ENCODE measurements around the gene B9D2. TPM values are rescaled to one million over a fixed set of nuclear protein-coding genes. Genes with fewer than 3 reads are reported as not detected.

B9D2 gene
- total RNA-seq, 2 donors from 2014 or later: 6.4 to 7.7 TPM

- Mint-ChIP-seq H3K9me3 (peaks cover 0 to 2% of the 10 kb centered on the region in 2 donors), H3K27ac (no peak overlapping the region), H3K4me3 (no peak overlapping the region), H3K4me1 (ENCODE audit: low read depth) (peaks cover 32% of the 10 kb centered on the region), H3K36me3 (ENCODE audit: insufficient read depth in 2 of 2) (peaks cover 13 to 41% of the 10 kb centered on the region in 2 donors), H3K27me3 (ENCODE audit: low read depth) (no peaks in the 10 kb centered on the region)
- no peak for DNase-seq
- no peak for ATAC-seq (replicated peaks in 1 of 2)
Observed at GRCh38 chr19:41344162-41344561, 19.8 kb downstream of the B9D2 start.

DNA sequence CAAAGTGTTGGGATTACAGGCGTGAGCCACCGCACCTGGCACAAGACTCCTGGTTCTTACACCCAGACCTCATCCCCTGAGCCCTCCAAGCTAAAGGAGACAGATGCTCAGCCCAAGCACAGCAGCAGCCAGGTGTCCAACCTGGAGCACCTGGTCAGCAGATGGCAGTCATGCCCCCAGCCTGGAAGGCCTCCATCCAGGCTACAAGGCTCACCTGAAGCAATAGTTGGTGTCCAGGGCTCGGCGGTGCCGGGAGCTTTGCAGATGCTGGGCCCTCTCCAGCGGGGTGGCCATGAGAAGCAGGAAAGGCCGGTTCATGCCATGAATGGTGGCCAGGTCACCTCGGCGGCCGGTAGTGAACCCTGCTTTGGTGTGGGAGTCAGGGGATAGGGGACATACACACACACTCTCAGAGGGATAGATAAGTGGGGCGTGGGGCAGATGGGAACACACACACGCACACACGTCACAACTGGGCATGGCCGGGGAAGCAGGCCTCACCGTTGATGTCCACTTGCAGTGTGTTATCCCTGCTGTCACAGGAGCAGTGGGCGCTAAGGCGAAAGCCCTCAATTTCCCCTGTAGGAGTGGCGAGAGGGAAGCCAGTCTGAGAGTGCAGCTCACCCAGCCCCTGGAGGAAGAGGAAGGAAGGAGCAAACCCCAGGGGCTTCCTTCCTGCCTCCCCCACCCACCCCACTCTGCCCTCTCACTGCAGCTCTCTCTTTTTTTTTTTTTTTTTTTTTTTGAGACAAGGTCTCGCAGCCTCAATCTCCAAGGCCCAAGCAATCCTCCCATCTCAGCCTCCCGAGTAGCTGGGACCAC lies 22.1 kb downstream of the B9D2 start:
- peaks cover 27% of the 10 kb centered on the region for H3K4me1 Mint-ChIP-seq (ENCODE audit: low read depth)
- peaks cover 5 to 33% of the 10 kb centered on the region in 2 donors for H3K36me3 Mint-ChIP-seq (ENCODE audit: insufficient read depth in 2 of 2)
- H3K27me3 Mint-ChIP-seq (ENCODE audit: low read depth): no peaks in the 10 kb centered on the region
- H3K4me3 Mint-ChIP-seq: no peak overlapping the region
- H3K27ac Mint-ChIP-seq: peak overlapping the region; percentile 51
- peak in 1 of 2 donors; percentile 13 for ATAC-seq (replicated peaks in 1 of 2)
- no peaks in the 10 kb centered on the region for H3K9me3 Mint-ChIP-seq
- DNase-seq: no peak

DNA sequence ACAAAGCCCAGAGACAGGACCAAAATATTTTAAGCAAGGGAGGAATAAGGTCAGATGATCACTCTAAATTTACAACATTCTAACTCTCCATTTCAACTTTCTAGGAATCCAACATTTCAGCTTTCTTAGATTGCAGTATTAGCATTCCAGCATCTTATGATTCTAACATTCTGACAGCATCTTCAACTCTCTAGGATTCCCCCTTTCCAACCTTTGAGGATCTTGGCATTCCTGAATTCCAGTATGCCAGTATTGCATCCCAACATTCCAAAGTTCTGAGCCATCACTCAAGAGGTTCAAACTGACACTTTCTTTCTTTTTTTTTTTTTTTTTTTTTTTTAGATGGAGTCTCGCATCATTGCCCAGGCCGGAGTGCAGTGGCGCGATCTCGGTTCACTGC lies 24.0 kb downstream of the B9D2 start:
- DNase-seq: no peak
- peaks cover 5 to 31% of the 10 kb centered on the region in 2 donors for H3K36me3 Mint-ChIP-seq (ENCODE audit: insufficient read depth in 2 of 2)
- H3K27me3 Mint-ChIP-seq (ENCODE audit: low read depth): no peaks in the 10 kb centered on the region
- peaks cover 28% of the 10 kb centered on the region for H3K4me1 Mint-ChIP-seq (ENCODE audit: low read depth)
- H3K9me3 Mint-ChIP-seq: no peaks in the 10 kb centered on the region
- ATAC-seq (replicated peaks in 1 of 2): no peak
- H3K27ac Mint-ChIP-seq: no peak overlapping the region
- H3K4me3 Mint-ChIP-seq: no peak overlapping the region

DNA sequence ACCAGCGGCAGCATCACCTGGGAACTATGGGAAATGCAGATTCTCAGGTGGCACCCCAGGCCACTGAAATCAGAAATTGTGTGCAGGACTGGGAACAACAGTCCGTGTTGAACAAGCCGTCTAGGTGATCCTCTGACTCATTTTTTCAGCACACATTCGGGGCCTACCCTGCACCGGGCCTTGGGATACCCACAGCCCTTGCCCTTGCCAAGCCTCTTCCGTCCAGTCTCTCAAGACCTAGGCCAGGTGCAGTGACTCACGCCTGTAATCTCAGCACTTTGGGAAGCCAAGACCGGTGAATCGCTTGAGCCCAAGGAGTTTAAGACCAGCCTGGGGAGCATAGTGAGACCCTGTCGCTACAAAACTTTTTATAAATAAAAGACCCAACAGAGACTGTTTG lies 28.5 kb downstream of the B9D2 start:
- Mint-ChIP-seq H3K27me3 (ENCODE audit: low read depth) (no peaks in the 10 kb centered on the region), H3K4me1 (ENCODE audit: low read depth) (peaks cover 39% of the 10 kb centered on the region), H3K9me3 (no peaks in the 10 kb centered on the region), H3K27ac (no peak overlapping the region), H3K4me3 (no peak overlapping the region), H3K36me3 (ENCODE audit: insufficient read depth in 2 of 2) (peaks cover 11 to 28% of the 10 kb centered on the region in 2 donors)
- DNase-seq (no peak), ATAC-seq (replicated peaks in 1 of 2) (no peak)

- H3K27ac Mint-ChIP-seq: peak overlapping the region; percentile 34
- no peaks in the 10 kb centered on the region for H3K9me3 Mint-ChIP-seq
- H3K4me3 Mint-ChIP-seq: no peak overlapping the region
- peaks cover 12 to 26% of the 10 kb centered on the region in 2 donors for H3K36me3 Mint-ChIP-seq (ENCODE audit: insufficient read depth in 2 of 2)
- DNase-seq (no peak), ATAC-seq (replicated peaks in 1 of 2) (no peak)
- peaks cover 42% of the 10 kb centered on the region for H3K4me1 Mint-ChIP-seq (ENCODE audit: low read depth)
- no peaks in the 10 kb centered on the region for H3K27me3 Mint-ChIP-seq (ENCODE audit: low read depth)
Observed at GRCh38 chr19:41334793-41335192, 29.2 kb downstream of the B9D2 start.

DNA sequence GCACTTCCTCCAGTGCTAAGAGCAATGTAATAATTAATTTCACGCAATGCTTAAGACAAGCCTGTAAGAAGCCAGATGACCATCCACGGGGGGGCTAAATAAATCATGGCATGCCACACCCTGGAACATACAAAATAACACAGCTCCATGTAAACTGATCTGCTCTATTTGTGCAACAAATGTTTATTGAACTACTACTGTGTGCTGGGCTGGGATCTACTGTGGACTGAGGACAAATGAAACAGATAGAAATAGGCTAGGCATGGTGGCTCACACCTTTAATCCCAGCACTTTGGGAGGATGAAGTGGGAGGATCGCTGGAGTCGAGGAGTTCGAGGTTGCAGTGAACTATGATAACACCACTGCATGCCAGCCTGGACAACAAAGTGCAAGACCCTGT lies 31.5 kb downstream of the B9D2 start:
- H3K36me3 Mint-ChIP-seq (ENCODE audit: insufficient read depth in 2 of 2): peaks cover 13 to 22% of the 10 kb centered on the region in 2 donors

DNA sequence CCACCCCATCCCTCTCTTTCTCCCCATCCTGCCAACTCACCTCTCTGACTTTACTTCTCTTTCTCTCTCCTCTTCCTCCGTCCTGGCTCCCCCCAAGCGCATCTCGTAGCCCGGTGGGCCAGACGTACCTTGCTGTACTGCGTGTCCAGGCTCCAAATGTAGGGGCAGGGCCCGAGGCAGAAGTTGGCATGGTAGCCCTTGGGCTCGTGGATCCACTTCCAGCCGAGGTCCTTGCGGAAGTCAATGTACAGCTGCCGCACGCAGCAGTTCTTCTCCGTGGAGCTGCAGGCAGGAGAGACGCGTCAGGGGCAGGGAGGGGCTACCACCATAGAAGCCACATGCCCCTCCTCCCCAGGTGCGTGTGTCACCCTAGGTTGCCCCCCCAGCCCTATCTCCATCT lies 31.9 kb downstream of the B9D2 start:
- Mint-ChIP-seq H3K4me1 (ENCODE audit: low read depth) (peaks cover 56% of the 10 kb centered on the region), H3K27ac (no peak overlapping the region), H3K9me3 (no peaks in the 10 kb centered on the region), H3K36me3 (ENCODE audit: insufficient read depth in 2 of 2) (peaks cover 13 to 22% of the 10 kb centered on the region in 2 donors), H3K4me3 (no peak overlapping the region), H3K27me3 (ENCODE audit: low read depth) (no peaks in the 10 kb centered on the region)
- ATAC-seq (replicated peaks in 1 of 2) (no peak), DNase-seq (no peak)

More for the DNA sequence above, 31.5 kb downstream of the B9D2 start:
- Mint-ChIP-seq H3K4me1 (ENCODE audit: low read depth) (peaks cover 55% of the 10 kb centered on the region), H3K27me3 (ENCODE audit: low read depth) (no peaks in the 10 kb centered on the region), H3K4me3 (no peak overlapping the region), H3K9me3 (no peaks in the 10 kb centered on the region), H3K27ac (no peak overlapping the region)
- ATAC-seq (replicated peaks in 1 of 2) (no peak), DNase-seq (no peak)

- ATAC-seq (replicated peaks in 1 of 2) (no peak), DNase-seq (no peak)
- Mint-ChIP-seq H3K27me3 (ENCODE audit: low read depth) (no peaks in the 10 kb centered on the region), H3K27ac (no peak overlapping the region), H3K36me3 (ENCODE audit: insufficient read depth in 2 of 2) (peaks cover 17 to 25% of the 10 kb centered on the region in 2 donors), H3K4me3 (no peak overlapping the region), H3K9me3 (no peaks in the 10 kb centered on the region), H3K4me1 (ENCODE audit: low read depth) (peaks cover 61% of the 10 kb centered on the region)
Observed at GRCh38 chr19:41330946-41331678, 32.8 kb downstream of the B9D2 start.

DNA sequence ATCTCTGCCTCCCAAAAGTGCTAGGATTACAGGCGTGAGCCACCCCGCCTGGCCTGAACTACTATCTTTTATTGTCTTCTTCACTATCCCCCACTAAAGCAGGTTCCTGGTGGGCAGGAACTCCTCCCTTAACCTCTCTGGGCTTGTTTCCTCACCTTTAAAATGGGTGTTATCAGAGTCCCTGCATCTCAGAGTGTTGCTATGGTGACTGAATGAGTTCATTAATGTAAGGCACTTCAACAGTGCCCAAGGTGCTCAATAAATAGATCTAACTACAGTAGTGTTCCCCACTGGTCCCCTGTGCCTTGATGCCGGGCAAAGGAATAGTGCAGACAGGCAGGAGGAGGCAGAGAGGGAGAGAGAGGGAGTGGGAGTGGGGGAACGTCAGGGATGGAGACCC lies 33.5 kb downstream of the B9D2 start:
- Mint-ChIP-seq H3K27ac (peak overlapping the region; percentile 17), H3K27me3 (ENCODE audit: low read depth) (no peaks in the 10 kb centered on the region), H3K36me3 (ENCODE audit: insufficient read depth in 2 of 2) (peaks cover 17 to 23% of the 10 kb centered on the region in 2 donors), H3K4me1 (ENCODE audit: low read depth) (peaks cover 62% of the 10 kb centered on the region), H3K9me3 (no peaks in the 10 kb centered on the region), H3K4me3 (peak overlapping the region in 1 of 2 donors; percentile 25)
- ATAC-seq (replicated peaks in 1 of 2) (no peak), DNase-seq (no peak)

GRCh38 chr19:41328842-41329225 lies 35.1 kb downstream of the B9D2 start:
- peak overlapping the region; percentile 81 for H3K4me3 Mint-ChIP-seq
- no peak for DNase-seq
- H3K9me3 Mint-ChIP-seq: no peaks in the 10 kb centered on the region
- H3K27ac Mint-ChIP-seq: no peak overlapping the region
- no peaks in the 10 kb centered on the region for H3K27me3 Mint-ChIP-seq (ENCODE audit: low read depth)
- ATAC-seq (replicated peaks in 1 of 2): no peak
- peaks cover 15 to 23% of the 10 kb centered on the region in 2 donors for H3K36me3 Mint-ChIP-seq (ENCODE audit: insufficient read depth in 2 of 2)
- H3K4me1 Mint-ChIP-seq (ENCODE audit: low read depth): peaks cover 68% of the 10 kb centered on the region

DNA sequence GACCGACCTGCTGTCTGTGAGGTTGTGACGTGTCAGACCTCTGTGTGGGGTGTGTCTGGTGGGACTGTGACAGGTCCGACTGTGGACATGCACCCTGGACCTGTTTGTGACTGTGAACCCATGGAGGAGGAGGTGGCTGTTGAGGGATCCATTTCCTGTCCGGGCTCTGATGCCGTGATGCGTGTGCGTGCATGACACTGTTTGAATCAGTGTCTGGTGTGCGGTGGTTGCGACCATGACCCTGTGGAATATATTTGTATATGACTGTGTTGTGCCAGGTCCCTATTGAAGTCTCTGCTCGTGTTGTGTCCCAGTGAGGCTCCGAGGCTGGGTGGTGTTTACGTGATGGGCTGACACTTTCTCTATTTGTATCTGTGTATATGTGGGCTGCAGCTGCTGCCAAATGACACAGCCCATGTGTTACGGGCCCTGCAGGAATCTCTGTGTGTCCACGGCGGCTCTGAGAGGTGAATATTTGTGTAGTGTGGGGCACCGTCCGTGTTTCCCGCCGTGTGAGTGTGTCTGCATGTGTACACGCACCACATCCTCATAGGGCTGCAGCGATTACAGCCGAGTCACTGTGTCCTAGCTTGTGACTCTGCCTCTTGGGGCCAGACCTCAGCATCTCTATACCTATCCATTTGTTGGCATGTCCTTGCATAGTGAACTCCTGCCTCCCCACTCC lies 35.6 kb downstream of the B9D2 start:
- Mint-ChIP-seq H3K27me3 (ENCODE audit: low read depth) (no peaks in the 10 kb centered on the region), H3K9me3 (no peaks in the 10 kb centered on the region), H3K4me1 (ENCODE audit: low read depth) (peaks cover 70% of the 10 kb centered on the region), H3K27ac (peak overlapping the region; percentile 56), H3K4me3 (peak overlapping the region; percentile 81), H3K36me3 (ENCODE audit: insufficient read depth in 2 of 2) (peaks cover 15 to 23% of the 10 kb centered on the region in 2 donors)
- DNase-seq: peak; percentile 67 to 78
- peak; percentile 65 to 73 for ATAC-seq (replicated peaks in 1 of 2)

- H3K36me3 Mint-ChIP-seq (ENCODE audit: insufficient read depth in 2 of 2): peaks cover 15 to 24% of the 10 kb centered on the region in 2 donors
- peaks cover 76% of the 10 kb centered on the region for H3K4me1 Mint-ChIP-seq (ENCODE audit: low read depth)
- peak; percentile 82 to 83 for ATAC-seq (replicated peaks in 1 of 2)
- H3K9me3 Mint-ChIP-seq: no peaks in the 10 kb centered on the region
- peak overlapping the region; percentile 81 for H3K4me3 Mint-ChIP-seq
- H3K27me3 Mint-ChIP-seq (ENCODE audit: low read depth): no peaks in the 10 kb centered on the region
- DNase-seq: peak; percentile 93 to 95
- peak overlapping the region; percentile 56 for H3K27ac Mint-ChIP-seq
Observed at GRCh38 chr19:41327576-41328156, 36.3 kb downstream of the B9D2 start.

Data from activated T-cell treated with anti-CD3 and anti-CD28 coated beads, Interleukin-2, amount 50 U/mL, for 72 hours (primary cell).